GM19351 (cell line): Measurements from ENCODE around the gene GABBR1.

Experiments used
- ATAC-seq: cut with Tn5 transposase; IDR thresholded peaks from one replicate; pipeline ENCODE4 v1.9.1; 2021; ENCODE audit warnings: mild to moderate bottlenecking, moderate library complexity; ENCODE audit not compliant: unreplicated experiment

GABBR1 gene

GRCh38 chr6:29625337-29625930, 7.5 kb downstream of the GABBR1 start:
- ATAC-seq = no peak

- no peak for ATAC-seq
These were observed 8.4 kb downstream of the GABBR1 start for GRCh38 chr6:29624520-29624961.

GRCh38 chr6:29620630-29621029, 12.4 kb downstream of the GABBR1 start:
- no peak for ATAC-seq

GRCh38 chr6:29619578-29620160, 13.3 kb downstream of the GABBR1 start:
- ATAC-seq = no peak

- no peak for ATAC-seq
These were observed 15.0 kb downstream of the GABBR1 start for GRCh38 chr6:29617782-29618554.

- ATAC-seq = no peak
These were observed 21.6 kb downstream of the GABBR1 start for GRCh38 chr6:29611426-29611825.

GRCh38 chr6:29610540-29610939, 22.4 kb downstream of the GABBR1 start:
- no peak for ATAC-seq

DNA sequence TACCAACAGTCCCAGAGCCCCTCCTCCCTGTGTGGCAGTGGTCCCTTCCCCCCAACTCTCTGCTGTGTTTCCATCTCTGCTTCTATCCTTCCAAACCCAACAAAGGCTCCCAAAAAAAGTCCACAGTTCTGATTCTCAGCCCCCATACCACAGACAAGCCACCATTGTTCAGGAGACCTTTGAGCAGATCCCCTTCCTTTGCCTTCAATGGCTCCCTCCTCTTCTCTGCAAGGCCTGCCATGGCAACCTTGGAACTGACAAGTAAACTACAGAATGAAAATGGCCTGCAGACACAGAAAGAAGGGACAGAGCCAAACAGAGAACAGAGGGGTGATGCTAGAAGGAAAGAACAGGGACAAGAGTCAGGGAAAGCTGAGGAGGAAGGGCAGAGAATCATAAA, 24.9 kb downstream of the GABBR1 start:
- ATAC-seq = no peak

DNA sequence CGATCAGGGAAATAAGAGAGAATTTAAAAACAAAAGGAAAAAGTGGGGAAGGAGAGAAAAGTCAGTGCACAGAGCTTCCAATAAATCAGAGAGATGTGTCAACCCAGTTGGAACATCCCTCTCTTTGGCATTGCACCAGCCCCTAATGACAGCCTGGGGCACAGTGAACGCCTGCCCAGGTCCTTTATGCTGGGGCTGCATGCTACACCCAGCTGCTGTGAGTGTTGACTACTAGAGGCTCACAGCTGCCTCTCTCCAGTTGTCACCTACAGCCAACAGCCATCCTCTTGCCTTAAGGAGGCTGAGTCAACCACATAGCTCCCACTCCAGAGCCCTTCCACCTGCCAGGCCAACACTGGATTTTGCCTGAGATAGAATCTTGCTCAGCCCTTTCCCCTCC, 29.1 kb downstream of the GABBR1 start:
- no peak for ATAC-seq

DNA sequence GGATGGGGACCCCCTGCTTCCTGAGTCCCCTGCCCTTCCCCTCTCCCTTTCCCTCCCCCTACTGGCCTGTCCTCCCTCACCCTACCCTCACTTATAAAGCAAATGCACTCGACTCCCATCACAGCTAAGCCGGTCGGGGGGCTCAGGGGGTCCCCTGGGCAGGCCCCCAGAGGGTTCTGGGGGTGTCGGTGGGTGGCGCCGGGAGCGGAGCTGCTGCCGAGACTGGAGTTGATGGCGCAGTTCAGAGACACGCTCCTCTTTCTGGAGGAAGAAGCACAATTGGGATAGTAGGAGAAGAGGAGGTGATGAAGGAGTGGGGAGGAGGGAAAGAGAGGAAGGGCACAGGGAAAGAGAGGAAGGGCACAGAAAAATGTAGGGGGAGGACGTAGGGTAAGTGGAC, 29.5 kb downstream of the GABBR1 start:
- ATAC-seq = no peak

DNA sequence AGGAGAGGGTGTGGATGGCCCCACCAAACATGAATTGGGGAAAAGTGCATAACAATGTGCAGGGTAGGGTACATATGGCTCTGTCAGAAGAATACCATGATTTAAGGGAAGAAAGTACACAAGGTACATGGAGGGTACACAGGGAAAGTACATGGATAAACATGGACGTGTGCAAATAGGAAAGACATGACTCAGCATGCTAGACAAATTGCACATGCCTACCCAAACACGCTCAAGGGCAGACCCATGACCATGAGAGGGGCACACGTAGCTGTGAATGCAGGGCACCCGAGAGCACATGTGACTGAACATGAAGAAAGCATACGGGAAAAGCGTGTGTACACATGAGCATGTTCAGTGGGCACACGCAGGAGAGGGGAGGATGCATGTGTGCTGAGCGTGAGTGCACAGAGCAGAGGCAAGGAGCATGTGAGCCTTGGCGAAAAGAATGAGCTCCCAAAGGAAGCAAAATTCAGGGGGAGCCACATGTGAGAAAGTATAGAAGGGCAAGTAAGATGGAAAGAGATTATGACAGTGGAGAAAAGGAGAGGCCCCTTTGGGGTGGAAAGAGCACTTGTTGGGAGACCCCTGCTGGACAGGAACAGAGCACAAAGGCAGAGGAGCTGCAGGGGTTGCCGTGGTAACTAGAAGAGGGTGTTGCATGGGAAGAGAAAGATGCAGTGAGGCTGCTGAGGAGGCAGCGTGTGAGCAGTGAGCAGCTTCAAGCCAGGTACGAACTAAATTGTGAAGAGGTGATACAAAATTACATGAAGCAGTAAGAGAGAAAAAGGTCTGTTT, 30.2 kb downstream of the GABBR1 start:
- ATAC-seq = no peak

GRCh38 chr6:29598172-29598747, 34.7 kb downstream of the GABBR1 start:
- no peak for ATAC-seq

- ATAC-seq = no peak
These were observed 35.8 kb downstream of the GABBR1 start for GRCh38 chr6:29597184-29597583.

DNA sequence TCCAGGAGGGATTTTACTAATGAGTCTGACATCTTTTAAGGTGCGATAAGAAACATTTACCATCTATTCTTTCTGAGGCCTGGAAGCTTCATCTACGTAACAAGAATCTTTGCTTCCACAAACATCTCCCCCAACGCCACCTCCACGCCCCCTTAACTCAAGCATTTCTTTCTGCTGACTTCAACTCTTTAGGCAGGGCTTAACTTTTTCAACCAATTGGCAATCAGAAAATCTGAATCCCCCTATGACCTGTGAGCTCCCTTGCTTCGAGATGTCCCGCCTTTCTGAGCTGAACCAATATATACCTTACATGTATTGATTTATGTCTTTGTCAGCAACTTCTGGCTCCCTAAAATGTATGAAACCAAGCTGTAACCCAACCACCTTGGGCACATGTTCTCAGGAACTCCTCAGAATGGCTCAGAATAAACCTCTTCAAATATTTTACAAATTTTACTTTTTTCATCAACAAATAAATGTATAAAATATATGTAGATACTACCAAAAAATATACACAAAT, 36.5 kb downstream of the GABBR1 start:
- no peak for ATAC-seq

DNA sequence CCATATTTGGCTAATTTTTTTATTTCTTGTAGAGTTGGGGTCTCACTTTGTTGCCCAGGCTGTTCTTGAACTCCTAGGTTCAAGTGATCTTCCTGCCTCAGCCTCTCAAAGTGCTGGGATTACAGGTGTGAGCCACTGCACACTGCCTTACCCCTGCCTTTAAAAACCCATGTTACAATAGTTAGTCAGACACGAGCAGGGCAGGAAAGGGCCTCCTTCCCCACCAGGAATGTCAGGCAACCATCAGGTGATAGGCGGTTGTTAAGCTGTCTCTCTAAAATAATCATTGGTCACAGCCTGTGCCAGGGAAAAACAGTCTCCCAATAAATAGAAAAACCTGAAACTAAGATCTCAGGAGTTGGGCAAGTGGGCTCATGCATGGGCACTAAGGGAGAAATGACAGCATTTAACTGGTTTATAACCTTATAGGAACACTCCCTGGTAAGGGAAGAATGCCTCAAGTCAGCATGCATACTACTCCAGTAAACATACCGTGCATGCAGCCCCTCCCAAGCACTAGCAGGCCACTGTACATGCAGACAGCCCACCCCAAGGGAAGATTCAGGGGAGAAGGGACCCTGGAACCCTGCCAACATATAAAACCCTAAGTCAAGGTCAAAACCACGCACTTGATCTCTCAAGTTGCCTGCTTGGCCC, 39.7 kb downstream of the GABBR1 start:
- ATAC-seq = no peak

DNA sequence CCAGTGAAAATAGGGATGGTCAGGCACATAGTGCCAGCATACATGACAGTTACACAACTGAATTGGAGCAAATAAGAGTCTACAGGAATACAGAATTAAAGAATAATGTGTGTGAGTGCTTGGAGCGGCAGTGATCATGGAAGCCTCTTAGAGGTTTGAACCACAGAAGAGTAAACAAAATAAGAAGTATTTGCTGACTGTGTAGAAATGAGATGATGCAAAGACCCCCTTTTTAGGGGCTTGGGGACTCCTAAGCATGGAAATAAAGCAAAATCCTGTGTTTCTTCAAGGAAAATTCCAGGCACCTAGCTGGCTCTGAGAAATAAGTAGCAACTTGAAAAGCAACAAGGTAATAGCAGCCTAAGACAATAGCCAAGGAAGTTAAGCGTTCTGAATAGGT, 41.3 kb downstream of the GABBR1 start:
- ATAC-seq = no peak

DNA sequence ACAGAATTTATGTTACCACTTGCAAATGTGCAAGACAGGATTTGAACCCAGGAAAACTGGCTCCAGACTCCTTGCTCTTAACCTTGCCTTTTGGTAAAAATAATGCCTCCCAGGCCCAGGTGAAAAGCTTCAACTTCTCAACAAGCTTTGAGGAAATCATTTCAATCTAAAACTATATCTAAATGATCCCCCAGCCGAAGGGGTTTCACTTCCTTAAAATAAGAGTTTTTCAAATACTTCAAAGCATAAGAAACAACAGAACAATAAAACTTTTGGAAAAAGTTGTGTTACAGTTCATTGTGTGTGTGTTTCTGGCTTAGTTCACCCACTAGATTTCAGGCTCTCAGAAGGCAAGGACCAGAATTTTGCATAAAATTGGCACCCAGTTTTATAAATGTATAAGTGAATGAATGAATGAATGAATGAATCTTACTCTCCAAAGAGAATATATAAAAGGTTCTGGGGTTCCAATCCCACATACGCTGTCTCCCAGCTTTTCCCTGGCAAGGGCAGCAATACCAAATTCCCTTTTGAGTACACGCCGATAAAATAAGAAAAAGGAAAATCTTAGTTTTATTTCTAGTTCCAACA, 42.7 kb downstream of the GABBR1 start:
- ATAC-seq = no peak

DNA sequence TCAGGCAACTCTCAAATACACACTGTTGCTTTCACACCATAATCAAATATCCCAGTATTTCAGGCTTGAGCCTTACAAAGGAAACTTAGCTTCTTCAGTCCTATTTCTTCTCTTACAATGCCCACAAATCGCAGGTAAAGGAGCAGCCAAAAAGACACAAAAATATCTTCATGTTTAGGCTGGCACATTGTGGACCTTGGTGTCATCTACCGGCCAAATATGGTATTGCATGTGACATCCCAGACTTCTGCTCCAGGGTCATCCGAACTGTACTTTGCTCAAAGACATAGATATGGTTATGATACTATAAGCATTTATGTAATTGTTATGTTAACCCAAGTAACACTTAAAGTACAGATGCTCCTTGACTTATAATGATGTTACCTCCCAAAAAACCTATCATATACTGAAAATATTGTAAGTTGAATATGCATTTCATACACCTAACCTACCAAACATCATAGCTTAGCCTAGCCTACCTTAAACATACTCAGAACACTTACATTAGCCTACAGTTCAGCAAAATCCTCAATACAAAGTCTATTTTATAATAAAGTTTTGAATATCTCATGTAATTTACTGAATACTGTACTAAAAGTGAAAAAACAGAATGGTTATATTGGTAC, 43.4 kb downstream of the GABBR1 start:
- ATAC-seq = no peak

- no peak for ATAC-seq
These were observed 48.2 kb downstream of the GABBR1 start, which contains the start of gene OR2H2 for GRCh38 chr6:29584821-29585220. Gene OR2H2, plus strand, starts transcription at chr6:29585121. Its CDS starts 2,824 bp downstream, at chr6:29587945.
